Measurements from ENCODE around the gene EXPH5. TPM values are rescaled to one million over a fixed set of nuclear protein-coding genes. Genes with fewer than 3 reads are reported as not detected.

EXPH5 gene
- total and polyA plus RNA-seq, 9 of the 15 experiments (the other 6 are each of a cell fraction or from before 2014, with no cell fraction given) = 1.3 to 8.5 (median 4.8) TPM

GRCh38 chr11:108498046-108498815, 95.3 kb downstream of the EXPH5 start, which contains the start of gene POGLUT3 (continued):
- TF ChIP-seq PHB (CRISPR knock-in tag; IDR thresholded peaks at IDR 0.05) = no peak
- TF ChIP-seq POLR3A (IDR thresholded peaks at IDR 0.05; ENCODE audit: borderline replicate concordance, extremely low read depth, insufficient read depth, insufficient read length) = no peak
- TF ChIP-seq NFYB (IDR thresholded peaks at IDR 0.05; ENCODE audit: extremely low read depth, insufficient read length) = no peak
- TF ChIP-seq POLR2H (tag; IDR thresholded peaks at IDR 0.05; ENCODE audit: low read depth) = peak; percentile 63; the same call in 1 of the 2 replicates
- TF ChIP-seq L3MBTL2 (IDR thresholded peaks at IDR 0.05) = peak; percentile 95
- TF ChIP-seq ZNF197 (CRISPR knock-in tag; IDR thresholded peaks at IDR 0.05; ENCODE audit: low read depth) = no peak
- no peak for TF ChIP-seq TAL1 (IDR thresholded peaks at IDR 0.05)
- no peak for TF ChIP-seq SMAD3 (CRISPR knock-in tag; conservative IDR thresholded peaks at IDR 0.05)
- 0 out of 2 replicates have a peak, but pooled peaks have one; percentile 6 for TF ChIP-seq EGR1 (conservative IDR thresholded peaks at IDR 0.05)
- TF ChIP-seq ZNF764 (CRISPR knock-in tag; IDR thresholded peaks at IDR 0.05; ENCODE audit: low read depth) = no peak
- TF ChIP-seq MYC (IDR thresholded peaks at IDR 0.05; ENCODE audit: low read depth, low read length) = peak; percentile 52
- TF ChIP-seq MYC (CRISPR knock-in tag; IDR thresholded peaks at IDR 0.05; ENCODE audit: borderline replicate concordance, low read depth) = no peak
- no peak for TF ChIP-seq ZNF354B (CRISPR knock-in tag; IDR thresholded peaks at IDR 0.05)
- TF ChIP-seq TBL1XR1 (IDR thresholded peaks at IDR 0.05; ENCODE audit: low read length in 2 of 2) = no peak
- TF ChIP-seq BMI1 (IDR thresholded peaks at IDR 0.05; ENCODE audit: low read length) = no peak
- no peak for TF ChIP-seq ZNF398 (CRISPR knock-in tag; IDR thresholded peaks at IDR 0.05)
- peak; percentile 70 for TF ChIP-seq KDM5B (IDR thresholded peaks at IDR 0.05; ENCODE audit: insufficient replicate concordance, low read depth, low read length)
- peak; percentile 53; the same call in 1 of the 2 replicates for TF ChIP-seq HDAC2 (IDR thresholded peaks at IDR 0.05)
- no peak for TF ChIP-seq NFXL1 (CRISPR knock-in tag; IDR thresholded peaks at IDR 0.05)
- no peak for TF ChIP-seq WHSC1 (IDR thresholded peaks at IDR 0.05; ENCODE audit: low read length)
- TF ChIP-seq TSC22D4 (tag; IDR thresholded peaks at IDR 0.05) = no peak
- TF ChIP-seq SMARCC2 (IDR thresholded peaks at IDR 0.05; ENCODE audit: low read depth) = no peak
- 0 out of 2 replicates have a peak, but pooled peaks have one; percentile 11 for TF ChIP-seq CBX5 (IDR thresholded peaks at IDR 0.05; ENCODE audit: borderline replicate concordance, low read depth)
- TF ChIP-seq MXD1 (CRISPR knock-in tag; IDR thresholded peaks at IDR 0.05; ENCODE audit: borderline replicate concordance, poor library complexity, severe bottlenecking) = no peak
- no peak for TF ChIP-seq FOXA1 (IDR thresholded peaks at IDR 0.05; ENCODE audit: borderline replicate concordance)
- no peak for TF ChIP-seq MEIS2 (IDR thresholded peaks at IDR 0.05; ENCODE audit: partially characterized antibody)
- TF ChIP-seq KLF6 (CRISPR knock-in tag; IDR thresholded peaks at IDR 0.05; ENCODE audit: borderline replicate concordance) = no peak
- no peak for TF ChIP-seq NBN (IDR thresholded peaks at IDR 0.05; ENCODE audit: low read depth)
- no peak for TF ChIP-seq ESRRB (CRISPR knock-in tag; IDR thresholded peaks at IDR 0.05; ENCODE audit: borderline replicate concordance)
- no peak for TF ChIP-seq CBFA2T2 (conservative IDR thresholded peaks at IDR 0.05)
- no peak for TF ChIP-seq MCM7 (IDR thresholded peaks at IDR 0.05)
